Fibroblast of lung (primary cell): Measurements from ENCODE around the gene MMRN1. TPM values are rescaled to one million over a fixed set of nuclear protein-coding genes. Genes with fewer than 3 reads are reported as not detected.

Experiments
- DNase-seq, 2 donors: peaks; one replicate each; pipeline versions ENCODE4 v3.0.0 to v3.0.0-alpha.2; 2010; ENCODE audit warnings: low read depth in 2 of 2
- H2AFZ ChIP-seq: 2 replicates; pipeline ENCODE4 v1.5.1; 2012; ENCODE audit warnings: low read length, control low read depth, inconsistent platforms
- H3K27ac ChIP-seq: 2 replicates; pipeline ENCODE4 v1.5.1; 2011; ENCODE audit warnings: low read length, control low read depth; ENCODE audit not compliant: insufficient read depth
- H3K27me3 ChIP-seq: 2 replicates; pipeline ENCODE4 v1.5.1; 2011; ENCODE audit warnings: mild to moderate bottlenecking, low read length; ENCODE audit not compliant: control insufficient read depth, insufficient read depth
- H3K36me3 ChIP-seq: 2 replicates; pipeline ENCODE4 v1.5.1; 2011; ENCODE audit warnings: low read length; ENCODE audit not compliant: control insufficient read depth, insufficient read depth
- H3K4me1 ChIP-seq: 2 replicates; pipeline ENCODE4 v1.5.1; 2011; ENCODE audit warnings: low read length; ENCODE audit not compliant: control insufficient read depth, insufficient read depth; ENCODE audit errors: extremely low read depth
- H3K4me2 ChIP-seq: 2 replicates; pipeline ENCODE4 v1.5.1; 2011; ENCODE audit warnings: low read length, control low read depth; ENCODE audit not compliant: insufficient read depth; ENCODE audit errors: extremely low read depth
- H3K4me3 ChIP-seq, 4 experiments: fragments of 200-600 bp in 1 of 4; sonication (generic) in 1 of 4; replicated peaks in 1 of 4; 2 replicates each; pipeline ENCODE4 v1.5.1; 2011 to 2016; ENCODE audit warnings: low read length in 4 of 4, low read depth in 3 of 4, mild to moderate bottlenecking in 3 of 4, control low read depth in 2 of 4, inconsistent platforms in 1 of 4, mixed read lengths in 1 of 4; ENCODE audit not compliant: insufficient read depth in 1 of 4; ENCODE audit errors: control extremely low read depth in 1 of 4
- H3K79me2 ChIP-seq: 2 replicates; pipeline ENCODE4 v1.5.1; 2012; ENCODE audit warnings: mild to moderate bottlenecking, low read length, inconsistent platforms; ENCODE audit not compliant: control insufficient read depth, insufficient read depth
- H3K9ac ChIP-seq: 2 replicates; pipeline ENCODE4 v1.5.1; 2011; ENCODE audit warnings: mild to moderate bottlenecking, low read length, control low read depth; ENCODE audit not compliant: insufficient read depth
- H3K9me3 ChIP-seq: 2 replicates; pipeline ENCODE4 v1.5.1; 2012; ENCODE audit warnings: low read depth, low read length; ENCODE audit not compliant: control insufficient read depth, insufficient read depth
- H4K20me1 ChIP-seq: 2 replicates; pipeline ENCODE4 v1.5.1; 2011; ENCODE audit warnings: low read length; ENCODE audit not compliant: control insufficient read depth, insufficient read depth; ENCODE audit errors: extremely low read depth
- CTCF ChIP-seq, 2 donors: IDR thresholded peaks in 1 of 2; conservative IDR thresholded peaks in 1 of 2; 1 replicate in 1 of 2; 2 replicates in 1 of 2; pipeline ENCODE4 v1.5.1; 2011 to 2012; ENCODE audit warnings: low read length in 2 of 2, control low read depth in 1 of 2, inconsistent platforms in 1 of 2, low read depth in 1 of 2, mild to moderate bottlenecking in 1 of 2
- EZH2 ChIP-seq: IDR thresholded peaks from 2 replicates; pipeline ENCODE4 v1.5.1; 2012; ENCODE audit warnings: low read length, control low read depth, mild to moderate bottlenecking; ENCODE audit errors: missing control alignments
- polyA plus RNA-seq, 2 donors: library from polyadenylated mRNA; depleted of rRNA in 1 of 2; stranded (reverse) in 1 of 2; unstranded in 1 of 2; fragments of >200 nt; gene quantifications; 2 replicates each; pipeline ENCODE4 v1.2.1, GENCODE V29; 2011 to 2012; ENCODE audit warnings: missing spikeins in 1 of 2
- total RNA-seq: library from RNA; depleted of rRNA; stranded (reverse); fragments of >200 nt; gene quantifications from 2 replicates; pipeline ENCODE4 v1.2.1, GENCODE V29; 2014

MMRN1 gene
- total and polyA plus RNA-seq, 2 donors (not counting 1 experiment from before 2014, with no cell fraction given): under 0.01 TPM; not detected in 1

GRCh38 chr4:89922848-89923416 lies 28.3 kb downstream of the MMRN1 start:
- TF ChIP-seq EZH2: no peak
- H3K27me3 ChIP-seq: no peaks in the 10 kb centered on the region
- no peak overlapping the region for H3K27ac ChIP-seq
- H4K20me1 ChIP-seq: no peaks in the 10 kb centered on the region
- no peak overlapping the region for H3K4me2 ChIP-seq
- H3K4me1 ChIP-seq: no peaks in the 10 kb centered on the region
- H2AFZ ChIP-seq: no peak overlapping the region
- H3K36me3 ChIP-seq: no peaks in the 10 kb centered on the region
- no peaks in the 10 kb centered on the region for H3K79me2 ChIP-seq
- no peak for DNase-seq
- H3K4me3 ChIP-seq: no peak overlapping the region
- H3K9ac ChIP-seq: no peak overlapping the region
- H3K9me3 ChIP-seq: no peaks in the 10 kb centered on the region

- no peaks in the 10 kb centered on the region for H3K36me3 ChIP-seq
- no peaks in the 10 kb centered on the region for H3K9me3 ChIP-seq
- no peaks in the 10 kb centered on the region for H4K20me1 ChIP-seq
- H3K9ac ChIP-seq: no peak overlapping the region
- no peaks in the 10 kb centered on the region for H3K79me2 ChIP-seq
- no peak overlapping the region for H3K4me3 ChIP-seq
- no peaks in the 10 kb centered on the region for H3K4me1 ChIP-seq
- H3K27me3 ChIP-seq: no peaks in the 10 kb centered on the region
- H3K27ac ChIP-seq: no peak overlapping the region
- no peak overlapping the region for H2AFZ ChIP-seq
- DNase-seq: no peak
- TF ChIP-seq CTCF (conservative IDR thresholded peaks at IDR 0.05 in 1 of 2, IDR thresholded peaks at IDR 0.05 in 1 of 2; ENCODE audit: low read depth in 1 of 2, low read length in 2 of 2) (no peak), EZH2 (no peak)
- no peak overlapping the region for H3K4me2 ChIP-seq
These were observed 34.2 kb downstream of the MMRN1 start for GRCh38 chr4:89928838-89929237.

GRCh38 chr4:89929425-89930159 lies 34.9 kb downstream of the MMRN1 start:
- no peaks in the 10 kb centered on the region for H3K79me2 ChIP-seq
- DNase-seq: peak; percentile 6 to 20
- H3K4me1 ChIP-seq: no peaks in the 10 kb centered on the region
- no peak overlapping the region for H3K4me3 ChIP-seq
- H4K20me1 ChIP-seq: no peaks in the 10 kb centered on the region
- H3K9ac ChIP-seq: no peak overlapping the region
- TF ChIP-seq CTCF (conservative IDR thresholded peaks at IDR 0.05 in 1 of 2, IDR thresholded peaks at IDR 0.05 in 1 of 2; ENCODE audit: low read depth in 1 of 2, low read length in 2 of 2): no peak
- TF ChIP-seq EZH2: no peak
- no peak overlapping the region for H3K4me2 ChIP-seq
- no peak overlapping the region for H3K27ac ChIP-seq
- no peak overlapping the region for H2AFZ ChIP-seq
- no peaks in the 10 kb centered on the region for H3K36me3 ChIP-seq
- no peaks in the 10 kb centered on the region for H3K9me3 ChIP-seq
- no peaks in the 10 kb centered on the region for H3K27me3 ChIP-seq
